Dermis blood vessel endothelial cell (primary cell): ENCODE data around the gene KMT2D. TPM values are rescaled to one million over a fixed set of nuclear protein-coding genes. Genes with fewer than 3 reads are reported as not detected.
A peak's percentile ranks its signal among the peaks of the same experiment; 100 is the strongest.

Experiments
- DNase-seq: peaks from one replicate; pipeline ENCODE4 v3.0.0; 2010
- total RNA-seq: library from RNA; depleted of rRNA; stranded (reverse); fragments of >200 nt; gene quantifications from 2 replicates; pipeline ENCODE4 v1.2.3, GENCODE V29; 2014

Gene KMT2D
- total RNA-seq, 1 donor from 2014 or later: 41.2 TPM

- no peak for DNase-seq
Observed at GRCh38 chr12:49052451-49053208, 8.0 kb downstream of the KMT2D start.

- DNase-seq: no peak
Observed at GRCh38 chr12:49051777-49052438, 8.7 kb downstream of the KMT2D start.

GRCh38 chr12:49051373-49051764 lies 9.2 kb downstream of the KMT2D start:
- no peak for DNase-seq

GRCh38 chr12:49050507-49051372 lies 9.9 kb downstream of the KMT2D start:
- no peak for DNase-seq

GRCh38 chr12:49049566-49050224 lies 10.9 kb downstream of the KMT2D start:
- DNase-seq: peak; percentile 77

GRCh38 chr12:49048953-49049352 lies 11.6 kb downstream of the KMT2D start:
- no peak for DNase-seq

- DNase-seq: no peak
Observed at GRCh38 chr12:49046129-49046895, 14.3 kb downstream of the KMT2D start.

GRCh38 chr12:49044660-49045059 lies 15.9 kb downstream of the KMT2D start:
- no peak for DNase-seq

GRCh38 chr12:49043856-49044258 lies 16.7 kb downstream of the KMT2D start:
- DNase-seq: peak; percentile 78

- DNase-seq: no peak
Observed at GRCh38 chr12:49043241-49043640, 17.4 kb downstream of the KMT2D start.

- no peak for DNase-seq
Observed at GRCh38 chr12:49041881-49042484, 18.6 kb downstream of the KMT2D start.

GRCh38 chr12:49041036-49041880 lies 19.3 kb downstream of the KMT2D start:
- DNase-seq: no peak

GRCh38 chr12:49040364-49040855 lies 20.2 kb downstream of the KMT2D start:
- no peak for DNase-seq

- no peak for DNase-seq
Observed at GRCh38 chr12:49039421-49040363, 20.9 kb downstream of the KMT2D start.

- no peak for DNase-seq
Observed at GRCh38 chr12:49038291-49038955, 22.2 kb downstream of the KMT2D start.

- DNase-seq: no peak
Observed at GRCh38 chr12:49037947-49038237, 22.7 kb downstream of the KMT2D start.

GRCh38 chr12:49037111-49037946 lies 23.3 kb downstream of the KMT2D start:
- no peak for DNase-seq

- DNase-seq: no peak
Observed at GRCh38 chr12:49036029-49036428, 24.6 kb downstream of the KMT2D start.
